Measurements from ENCODE around the gene ZNF442.

DNA sequence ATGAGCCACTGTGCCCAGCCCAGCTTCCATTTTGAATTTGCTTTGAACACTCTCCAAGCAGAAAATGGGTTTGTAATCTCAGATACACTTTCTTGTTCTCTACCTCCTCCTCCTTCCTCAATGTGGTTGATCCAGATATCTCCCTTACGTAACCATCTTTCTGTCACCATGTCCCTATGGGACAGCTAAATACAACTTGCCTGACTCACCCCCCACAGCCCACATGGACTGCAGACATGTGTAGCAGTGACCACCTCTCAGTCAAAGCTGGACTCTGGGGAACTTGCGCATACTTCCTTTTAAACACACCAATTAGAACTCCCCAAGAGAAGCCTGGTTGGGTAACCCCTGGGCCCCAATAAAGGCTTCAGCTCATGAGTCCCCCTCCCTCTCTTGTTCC lies 46.4 kb upstream of the ZNF442 start:
- TF ChIP-seq CTCF (IDR thresholded peaks at IDR 0.05) (no peak), POLR2A (IDR thresholded peaks at IDR 0.05) (no peak)
